Fibroblast of skin of right quadriceps (primary cell): ENCODE measurements around the gene SCUBE1.

Source experiments
- DNase-seq: peaks from one replicate; pipeline ENCODE4 v3.0.0-alpha.2; 2013

The SCUBE1 gene

GRCh38 chr22:43275545-43276317 lies 67.4 kb downstream of the SCUBE1 start:
- DNase-seq: peak; percentile 18

- no peak for DNase-seq
These were observed 68.5 kb downstream of the SCUBE1 start for GRCh38 chr22:43274595-43275240.

GRCh38 chr22:43273902-43274484 lies 69.2 kb downstream of the SCUBE1 start:
- peak; percentile 42 for DNase-seq

GRCh38 chr22:43272869-43273318 lies 70.3 kb downstream of the SCUBE1 start:
- no peak for DNase-seq

- DNase-seq: no peak
These were observed 70.9 kb downstream of the SCUBE1 start for GRCh38 chr22:43272301-43272700.

GRCh38 chr22:43270949-43271348 lies 72.2 kb downstream of the SCUBE1 start:
- DNase-seq: no peak

GRCh38 chr22:43270314-43270908 lies 72.8 kb downstream of the SCUBE1 start:
- DNase-seq: no peak

- no peak for DNase-seq
These were observed 73.5 kb downstream of the SCUBE1 start for GRCh38 chr22:43269646-43270045.

GRCh38 chr22:43269246-43269645 lies 73.9 kb downstream of the SCUBE1 start:
- no peak for DNase-seq

GRCh38 chr22:43267981-43268660 lies 75.1 kb downstream of the SCUBE1 start:
- DNase-seq: no peak

- DNase-seq: no peak
These were observed 75.7 kb downstream of the SCUBE1 start for GRCh38 chr22:43267332-43267980.

- no peak for DNase-seq
These were observed 77.1 kb downstream of the SCUBE1 start for GRCh38 chr22:43266076-43266475.

- DNase-seq: peak; percentile 77
These were observed 79.3 kb downstream of the SCUBE1 start for GRCh38 chr22:43263645-43264514.

GRCh38 chr22:43262990-43263644 lies 80.1 kb downstream of the SCUBE1 start:
- no peak for DNase-seq

- DNase-seq: no peak
These were observed 82.6 kb downstream of the SCUBE1 start for GRCh38 chr22:43260331-43261231.

GRCh38 chr22:43257961-43258360 lies 85.2 kb downstream of the SCUBE1 start:
- no peak for DNase-seq

GRCh38 chr22:43257549-43257948 lies 85.6 kb downstream of the SCUBE1 start:
- DNase-seq: no peak

- DNase-seq: no peak
These were observed 86.1 kb downstream of the SCUBE1 start for GRCh38 chr22:43256976-43257545.

- no peak for DNase-seq
These were observed 86.6 kb downstream of the SCUBE1 start for GRCh38 chr22:43256569-43256968.
